Spinal cord (tissue), 10 donors: ENCODE results near the gene POLD1. TPM values are rescaled to one million over a fixed set of nuclear protein-coding genes. Genes with fewer than 3 reads are reported as not detected.

Experiments used
- DNase-seq, 6 donors: peaks; one replicate each; pipeline versions ENCODE4 v3.0.0 to v3.0.0-alpha.2; 2013 to 2015; ENCODE audit warnings: low spot score in 6 of 6, low read depth in 4 of 6
- H3K27ac ChIP-seq: one replicate; pipeline ENCODE4 v1.5.1; 2013; ENCODE audit warnings: low read depth, low read length, control low read depth
- H3K27me3 ChIP-seq: one replicate; pipeline ENCODE4 v1.6.1; 2013; ENCODE audit warnings: low read length; ENCODE audit not compliant: control insufficient read depth, insufficient read depth
- H3K36me3 ChIP-seq: one replicate; pipeline ENCODE4 v1.6.1; 2013; ENCODE audit warnings: low read length; ENCODE audit not compliant: control insufficient read depth, insufficient read depth
- H3K4me1 ChIP-seq: one replicate; pipeline ENCODE4 v1.6.1; 2013; ENCODE audit warnings: low read length; ENCODE audit not compliant: control insufficient read depth, insufficient read depth
- H3K4me3 ChIP-seq: one replicate; pipeline ENCODE4 v1.5.1; 2013; ENCODE audit warnings: low read depth, low read length, control low read depth
- H3K9me3 ChIP-seq: one replicate; pipeline ENCODE4 v1.6.1; 2013; ENCODE audit warnings: low read length; ENCODE audit not compliant: control insufficient read depth, insufficient read depth
- WGBS: methylation state at CpG from one replicate; pipeline ENCODE4 v1.1.5; 2013; ENCODE audit warnings: missing lambda C conversion rate; ENCODE audit not compliant: insufficient coverage; 5-methylcytosine and 5-hydroxymethylcytosine counted together
- polyA plus RNA-seq, 2 donors: library from polyadenylated mRNA; unstranded; fragments of 120-200 nt; gene quantifications; one replicate each; pipeline ENCODE4 v1.2.1, GENCODE V29; 2013; ENCODE audit not compliant: insufficient read length in 2 of 2
- total RNA-seq, 2 donors: library from RNA; depleted of rRNA in 1 of 2; stranded (reverse); fragments of 120-200 nt in 1 of 2; fragments of >200 nt in 1 of 2; gene quantifications; one replicate each; pipeline versions ENCODE4 v1.2.3 to v1.2.4, GENCODE V29; 2013 to 2014
- donor health status: healthy.

The POLD1 gene
- total and polyA plus RNA-seq, 4 donors: 13.1 to 29.1 (median 25.0) TPM

DNA sequence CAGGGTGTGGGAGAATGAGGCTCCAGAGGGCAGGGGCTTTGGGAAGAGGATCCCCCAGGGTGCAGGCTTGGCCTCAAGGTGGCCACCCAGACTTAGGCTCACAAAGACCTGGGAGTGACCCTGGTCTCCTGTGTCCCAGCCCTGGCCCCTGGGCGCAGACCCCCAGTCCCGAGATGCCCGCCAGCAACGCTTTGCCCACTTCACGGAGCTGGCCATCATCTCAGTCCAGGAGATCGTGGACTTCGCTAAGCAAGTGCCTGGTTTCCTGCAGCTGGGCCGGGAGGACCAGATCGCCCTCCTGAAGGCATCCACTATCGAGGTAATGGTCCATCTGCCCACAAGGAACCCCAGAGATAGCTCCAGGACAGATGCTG is 5.3 kb upstream of the POLD1 start:
- Histone ChIP-seq H3K36me3 (peaks cover 58% of the 10 kb centered on the region), H3K9me3 (no peaks in the 10 kb centered on the region), H3K27ac (no peak overlapping the region), H3K4me1 (peaks cover 33% of the 10 kb centered on the region), H3K4me3 (no peak overlapping the region), H3K27me3 (no peaks in the 10 kb centered on the region)
- no peak for DNase-seq
- 94% methylated on average over 10 of the region's 10 CpGs for WGBS

DNA sequence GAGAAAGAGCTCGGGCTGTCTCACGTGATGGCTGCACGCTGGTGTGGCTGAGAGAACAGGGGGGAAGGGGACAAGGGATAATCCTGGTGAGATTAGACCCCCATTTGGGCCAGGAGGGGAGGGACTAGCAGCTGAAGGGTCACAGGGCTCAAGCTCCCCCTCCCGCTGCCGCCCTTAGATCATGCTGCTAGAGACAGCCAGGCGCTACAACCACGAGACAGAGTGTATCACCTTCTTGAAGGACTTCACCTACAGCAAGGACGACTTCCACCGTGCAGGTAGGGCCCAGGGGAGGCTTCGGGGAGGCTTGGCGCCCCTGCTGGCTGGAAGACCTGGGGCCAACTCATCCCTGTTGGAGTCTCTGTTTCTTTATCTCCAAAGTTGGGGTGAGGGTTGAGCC is 4.5 kb upstream of the POLD1 start:
- peaks cover 58% of the 10 kb centered on the region for H3K36me3 ChIP-seq
- no peak for DNase-seq
- WGBS: 95% methylated on average over 9 of the region's 11 CpGs
- peak overlapping the region; percentile 50 for H3K27ac ChIP-seq
- peaks cover 39% of the 10 kb centered on the region for H3K4me1 ChIP-seq
- no peak overlapping the region for H3K4me3 ChIP-seq
- no peaks in the 10 kb centered on the region for H3K27me3 ChIP-seq
- no peaks in the 10 kb centered on the region for H3K9me3 ChIP-seq

DNA sequence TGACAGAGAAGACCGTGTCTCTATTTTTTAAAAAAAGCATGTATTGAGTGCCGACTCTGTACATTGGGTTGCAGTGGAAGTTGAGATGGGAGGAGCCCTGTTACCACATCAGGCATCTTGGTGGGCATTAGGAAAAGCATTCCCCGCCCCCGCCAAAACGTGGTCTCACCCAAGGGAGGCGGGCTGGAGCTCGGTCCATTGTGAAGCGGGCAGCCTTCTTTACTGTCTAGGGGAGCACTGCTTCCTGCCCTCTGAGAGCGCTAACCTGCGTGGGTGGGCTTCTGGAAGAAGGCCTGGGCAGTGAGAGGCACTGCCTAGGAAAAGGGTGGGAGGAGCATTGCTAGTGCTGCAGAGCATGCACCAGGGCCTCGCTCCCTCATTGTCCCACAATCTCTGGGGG is 4.0 kb upstream of the POLD1 start:
- Histone ChIP-seq H3K4me3 (no peak overlapping the region), H3K4me1 (peaks cover 44% of the 10 kb centered on the region), H3K27ac (peak overlapping the region; percentile 50), H3K9me3 (no peaks in the 10 kb centered on the region), H3K27me3 (no peaks in the 10 kb centered on the region), H3K36me3 (peaks cover 58% of the 10 kb centered on the region)
- no peak for DNase-seq
- 92% methylated on average over 11 of the region's 11 CpGs for WGBS

DNA sequence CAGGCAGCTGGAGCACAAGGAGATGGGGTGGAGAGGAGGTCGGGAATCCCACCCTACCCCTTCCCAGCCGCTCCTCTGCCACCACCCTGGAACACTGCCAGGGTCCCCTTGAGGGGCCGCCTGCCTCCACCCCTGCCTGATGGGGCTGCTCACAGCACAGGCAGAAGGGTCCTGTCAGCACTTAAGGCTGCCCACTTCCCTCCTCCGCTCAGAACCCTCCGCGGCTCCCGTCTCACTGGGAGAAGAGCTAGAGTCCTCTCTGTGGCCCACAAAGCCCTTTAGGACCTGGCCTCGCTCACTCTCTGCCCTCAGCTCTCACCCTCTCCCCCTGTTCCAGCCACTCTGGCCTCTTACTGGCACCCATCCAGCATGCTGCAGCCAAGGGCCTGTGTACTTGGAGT is 3.4 kb upstream of the POLD1 start:
- Histone ChIP-seq H3K4me3 (no peak overlapping the region), H3K36me3 (peaks cover 58% of the 10 kb centered on the region), H3K9me3 (no peaks in the 10 kb centered on the region), H3K4me1 (peaks cover 50% of the 10 kb centered on the region), H3K27ac (peak overlapping the region; percentile 50), H3K27me3 (no peaks in the 10 kb centered on the region)
- no peak for DNase-seq
- 87% methylated on average over 7 of the region's 8 CpGs for WGBS

DNA sequence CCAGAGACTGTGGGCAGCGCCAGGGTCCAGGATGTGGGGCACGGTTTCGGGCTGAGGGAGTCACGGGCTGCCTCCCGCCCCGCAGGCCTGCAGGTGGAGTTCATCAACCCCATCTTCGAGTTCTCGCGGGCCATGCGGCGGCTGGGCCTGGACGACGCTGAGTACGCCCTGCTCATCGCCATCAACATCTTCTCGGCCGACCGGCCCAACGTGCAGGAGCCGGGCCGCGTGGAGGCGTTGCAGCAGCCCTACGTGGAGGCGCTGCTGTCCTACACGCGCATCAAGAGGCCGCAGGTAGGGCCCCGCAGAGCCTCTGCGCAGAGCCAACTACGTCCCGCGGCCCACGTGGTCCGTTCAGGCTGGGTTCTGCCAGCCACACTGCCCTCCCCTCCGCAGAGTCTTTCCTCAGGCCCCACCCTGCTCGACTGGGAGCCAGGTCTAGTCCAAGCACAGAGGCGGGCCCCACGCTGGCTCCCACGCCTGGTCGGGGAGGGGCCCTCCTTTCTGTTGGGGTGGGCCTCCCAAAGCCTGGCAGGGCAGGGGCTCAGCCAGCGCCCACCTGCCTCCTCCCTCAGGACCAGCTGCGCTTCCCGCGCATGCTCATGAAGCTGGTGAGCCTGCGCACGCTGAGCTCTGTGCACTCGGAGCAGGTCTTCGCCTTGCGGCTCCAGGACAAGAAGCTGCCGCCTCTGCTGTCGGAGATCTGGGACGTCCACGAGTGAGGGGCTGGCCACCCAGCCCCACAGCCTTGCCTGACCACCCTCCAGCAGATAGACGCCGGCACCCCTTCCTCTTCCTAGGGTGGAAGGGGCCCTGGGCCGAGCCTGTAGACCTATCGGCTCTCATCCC is 2.0 kb upstream of the POLD1 start:
- no peak for DNase-seq
- 93% methylated on average over 58 of the region's 58 CpGs for WGBS
- Histone ChIP-seq H3K27ac (no peak overlapping the region), H3K9me3 (no peaks in the 10 kb centered on the region), H3K4me3 (no peak overlapping the region), H3K36me3 (peaks cover 63% of the 10 kb centered on the region), H3K4me1 (peaks cover 52% of the 10 kb centered on the region), H3K27me3 (no peaks in the 10 kb centered on the region)

DNA sequence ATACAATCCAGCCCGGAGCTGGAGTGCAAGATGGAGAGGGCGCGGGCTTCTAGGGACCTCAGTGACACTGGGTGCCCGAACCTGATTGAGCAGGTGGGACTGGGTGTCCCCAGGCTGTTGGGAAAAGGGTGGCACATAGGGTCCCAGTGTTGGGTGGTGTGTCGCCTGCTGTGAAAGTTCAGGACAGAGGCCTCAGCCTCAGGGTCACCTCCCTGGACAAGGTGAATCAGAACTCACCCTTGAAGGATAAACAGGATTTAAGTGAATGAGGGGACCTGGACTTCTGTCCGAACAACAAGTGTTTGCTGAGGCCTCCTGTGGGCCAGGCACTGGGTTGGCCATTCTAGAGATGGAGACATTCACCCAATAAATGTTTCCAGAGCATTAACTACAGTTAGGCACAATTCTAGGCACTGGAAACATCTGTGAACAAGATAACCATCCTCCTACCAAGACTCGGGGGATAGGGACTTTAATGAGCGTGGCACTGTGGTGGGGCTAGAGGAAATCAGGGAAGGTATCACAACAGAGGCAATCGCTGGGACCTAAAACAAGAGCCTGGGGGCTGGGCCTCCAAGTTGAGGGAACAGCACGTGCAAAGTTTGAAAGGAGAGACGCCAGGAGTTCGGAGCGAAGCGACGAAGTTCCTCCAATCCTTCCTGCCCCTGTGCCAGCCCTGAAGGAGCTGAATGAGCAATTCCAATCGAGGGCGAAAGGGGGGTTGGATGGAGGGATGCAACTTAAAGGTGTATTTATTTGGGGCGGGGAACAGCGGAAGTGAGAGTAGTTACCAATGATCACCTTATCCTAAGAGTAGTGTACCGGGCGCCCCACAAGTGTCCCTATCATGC is 921 bp upstream of the POLD1 start:
- H3K4me3 ChIP-seq: peak overlapping the region; percentile 75
- DNase-seq: peak in 1 of 6 donors; percentile 4
- H3K4me1 ChIP-seq: peaks cover 52% of the 10 kb centered on the region
- peak overlapping the region; percentile 93 for H3K27ac ChIP-seq
- WGBS: 43% methylated on average over 17 of the region's 21 CpGs
- peaks cover 58% of the 10 kb centered on the region for H3K36me3 ChIP-seq
- no peaks in the 10 kb centered on the region for H3K9me3 ChIP-seq
- no peaks in the 10 kb centered on the region for H3K27me3 ChIP-seq

DNA sequence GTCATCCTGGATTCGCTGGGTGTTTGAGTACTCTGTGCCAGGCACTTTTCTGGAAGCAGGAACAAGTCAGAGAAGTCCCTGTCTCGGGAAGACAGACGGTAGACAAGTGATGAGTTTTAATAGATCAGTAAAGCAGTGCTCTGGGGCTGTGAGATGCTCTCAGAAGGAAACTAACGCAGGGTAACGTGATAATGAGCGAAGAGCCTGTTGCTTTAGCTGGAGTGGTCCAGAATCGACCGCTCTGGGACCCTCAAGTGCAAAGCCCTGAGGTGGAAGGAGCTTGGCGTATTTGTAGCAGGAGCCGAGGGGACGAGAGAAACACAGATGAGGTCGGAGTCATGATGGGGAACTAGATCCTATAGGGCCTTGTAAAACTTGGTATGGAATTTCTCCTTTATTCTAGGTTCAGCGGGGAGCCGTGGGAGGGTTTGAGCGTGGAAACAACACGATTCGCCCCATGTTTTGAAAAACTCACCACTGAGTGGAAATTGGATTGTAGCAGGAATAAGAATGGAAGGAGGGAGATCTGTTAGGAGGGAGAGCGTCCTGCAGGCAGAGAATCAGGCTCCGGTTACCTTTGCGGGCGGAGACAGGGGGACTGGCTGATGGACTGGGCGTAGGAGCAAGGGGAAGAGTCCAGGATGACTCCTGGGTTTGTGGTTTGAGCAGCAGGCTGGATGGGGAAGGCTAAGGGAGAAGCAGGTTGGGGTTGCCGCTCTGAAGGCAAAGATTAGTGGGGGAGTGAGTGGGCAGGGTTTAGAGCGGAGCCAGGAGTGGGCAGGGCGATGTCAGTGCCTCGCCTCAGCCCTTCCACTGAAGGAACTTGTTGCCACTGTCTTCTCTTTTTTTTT is 763 bp downstream of the POLD1 start:
- DNase-seq: peak in 1 of 6 donors; percentile 6
- peak overlapping the region; percentile 93 for H3K27ac ChIP-seq
- 15% methylated on average over 26 of the region's 26 CpGs for WGBS
- peaks cover 42% of the 10 kb centered on the region for H3K36me3 ChIP-seq
- peaks cover 42% of the 10 kb centered on the region for H3K4me1 ChIP-seq
- peak overlapping the region; percentile 75 for H3K4me3 ChIP-seq
- no peaks in the 10 kb centered on the region for H3K9me3 ChIP-seq
- H3K27me3 ChIP-seq: no peaks in the 10 kb centered on the region

DNA sequence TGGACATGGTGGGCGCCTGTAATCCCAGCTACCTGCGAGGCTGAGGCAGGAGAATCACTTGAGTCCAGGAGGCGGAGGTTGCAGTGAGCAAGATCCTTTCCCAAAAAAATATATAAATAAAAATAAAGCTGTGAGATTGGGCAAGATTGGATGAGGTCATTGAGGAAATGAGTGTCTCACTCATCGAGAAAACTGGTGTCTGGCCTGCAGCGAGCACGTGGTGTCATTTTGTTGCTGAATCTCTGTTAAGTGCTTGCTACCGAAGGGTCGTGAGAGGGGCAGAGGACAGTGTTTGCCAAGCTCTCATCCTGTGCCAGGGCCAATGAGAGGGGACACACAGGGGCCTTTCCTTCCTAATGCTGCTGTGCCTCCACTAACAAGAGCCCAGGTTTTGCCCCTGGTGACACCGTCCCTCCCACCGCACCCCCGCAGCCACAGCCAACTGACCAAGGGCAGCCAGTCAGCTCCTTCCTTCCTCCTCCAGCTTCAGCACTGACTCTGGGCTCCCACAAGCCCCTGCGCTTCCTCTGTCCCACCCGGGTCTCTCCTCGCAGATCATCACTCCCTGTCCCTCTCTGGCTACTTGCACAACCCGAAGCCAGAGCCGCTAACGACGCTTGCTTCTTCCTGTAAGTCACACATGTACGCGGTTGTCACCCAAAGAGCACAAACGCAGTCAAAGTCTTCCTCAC is 3.2 kb downstream of the POLD1 start:
- WGBS: 88% methylated on average over 18 of the region's 21 CpGs
- H3K9me3 ChIP-seq: no peaks in the 10 kb centered on the region
- no peak overlapping the region for H3K4me3 ChIP-seq
- H3K27me3 ChIP-seq: no peaks in the 10 kb centered on the region
- peaks cover 20% of the 10 kb centered on the region for H3K36me3 ChIP-seq
- DNase-seq: no peak
- no peak overlapping the region for H3K27ac ChIP-seq
- H3K4me1 ChIP-seq: peaks cover 31% of the 10 kb centered on the region

DNA sequence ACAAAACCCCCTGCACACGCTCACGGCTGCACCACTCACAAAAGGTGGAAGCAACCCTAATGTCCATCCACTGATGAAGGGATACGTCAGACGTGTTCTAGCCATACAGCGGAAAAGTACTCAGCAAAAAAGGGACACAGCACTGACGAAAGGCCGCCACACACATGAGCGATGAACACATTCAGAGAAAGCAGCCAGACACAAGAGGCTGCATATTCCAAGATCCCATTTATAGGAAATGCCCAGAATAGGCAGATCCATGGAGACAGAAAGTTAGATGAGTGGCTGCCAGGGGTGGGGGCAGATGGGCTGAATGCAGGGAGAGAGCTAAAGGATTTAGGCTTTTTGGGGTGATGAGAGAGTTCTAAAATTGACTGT is 3.7 kb downstream of the POLD1 start:
- Histone ChIP-seq H3K27ac (no peak overlapping the region), H3K36me3 (peaks cover 14% of the 10 kb centered on the region), H3K4me3 (no peak overlapping the region), H3K9me3 (no peaks in the 10 kb centered on the region), H3K4me1 (peaks cover 31% of the 10 kb centered on the region), H3K27me3 (no peaks in the 10 kb centered on the region)
- DNase-seq: no peak
- WGBS: 79% methylated on average over 6 of the region's 8 CpGs
